ENCODE data around the gene B4GALT2. TPM values are rescaled to one million over a fixed set of nuclear protein-coding genes. Genes with fewer than 3 reads are reported as not detected.

Gene B4GALT2
- total and polyA plus RNA-seq, 10 of the 15 experiments (the other 5 are each of a cell fraction or from before 2014, with no cell fraction given): 0.98 to 61.0 (median 23.4) TPM

DNA sequence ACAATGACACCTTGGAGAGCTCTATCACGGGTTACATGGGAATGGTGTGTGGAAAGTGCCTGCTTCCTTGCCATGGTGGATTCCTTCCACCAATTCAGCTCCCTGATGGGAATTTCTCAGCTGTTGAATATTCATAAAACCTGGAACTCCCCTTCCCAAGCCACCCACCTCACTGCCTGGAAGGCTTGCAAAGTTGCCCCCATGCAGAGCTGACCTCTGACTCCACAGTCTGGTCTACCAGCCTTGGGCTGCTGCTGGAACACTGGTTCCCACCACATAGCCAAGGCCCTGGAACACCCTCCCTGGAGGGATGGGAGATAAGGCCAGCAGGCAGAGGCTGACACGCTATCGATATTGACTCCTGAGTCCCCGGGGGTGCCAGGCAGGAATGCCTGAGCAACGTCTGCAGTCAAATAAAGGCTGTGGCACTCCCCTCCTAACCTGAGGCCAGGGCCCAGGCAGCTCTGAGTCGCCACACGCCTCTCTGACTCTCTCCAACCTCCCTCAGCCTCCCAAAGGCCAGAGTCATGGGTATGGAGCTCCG is 21.2 kb downstream of the B4GALT2 start:
- ChIA-PET RAD21 (ENCODE audit: unreplicated experiment) (no interaction called here), CTCF (interaction anchor here (1.5 to 9.6 kb wide), 2 partner anchors 34 to 48 kb away, joined by 5 to 167 read pairs; partner anchors contain the start of gene SLC6A9), POLR2A (interaction anchor here (0.6 kb wide), 1 partner anchor 360 kb away, joined by 6 read pairs; no protein-coding TSS in a partner anchor), SMC1A (ENCODE audit: uncharacterized antibody, unreplicated experiment) (no interaction called here)
- H3K79me2 ChIP-seq (ENCODE audit: control insufficient read depth, insufficient read depth, low read length): no peaks in the 10 kb centered on the region
- no peak overlapping the region for H3K27ac ChIP-seq (ENCODE audit: control insufficient read depth, insufficient read depth)
- H3K9me3 ChIP-seq (replicated peaks; ENCODE audit: control insufficient read depth, insufficient read depth, low read length): no peaks in the 10 kb centered on the region
- H3K4me1 ChIP-seq (ENCODE audit: control insufficient read depth, insufficient read depth, low read length): no peaks in the 10 kb centered on the region
- no peaks in the 10 kb centered on the region for H3K36me3 ChIP-seq (ENCODE audit: control insufficient read depth in 2 of 2, insufficient read depth in 2 of 2, low read length in 1 of 2)
- intact Hi-C loops (cut with micrococcal nuclease; ENCODE audit: unreplicated experiment): no loop called here
- H3K27me3 ChIP-seq (replicated peaks in 1 of 2; ENCODE audit: control insufficient read depth in 2 of 2, insufficient read depth in 2 of 2, low read length in 1 of 2): no peaks in the 10 kb centered on the region
- no peak for ATAC-seq
- FAIRE-seq: no peak
- DNase-seq (ENCODE audit: low read depth, low spot score): no peak
- TF ChIP-seq SUPT20H (IDR thresholded peaks at IDR 0.05; ENCODE audit: borderline replicate concordance, control insufficient read depth, low read depth, low read length) (no peak), SREBF2 (IDR thresholded peaks at IDR 0.05; ENCODE audit: low read length) (no peak), SMAD5 (IDR thresholded peaks at IDR 0.05; ENCODE audit: low read depth) (no peak), KDM1A (IDR thresholded peaks at IDR 0.05; ENCODE audit: borderline replicate concordance) (no peak), CHD4 (IDR thresholded peaks at IDR 0.05) (no peak), NFIC (IDR thresholded peaks at IDR 0.05; ENCODE audit: low read depth, low read length) (no peak), SPI1 (IDR thresholded peaks at IDR 0.05; ENCODE audit: borderline replicate concordance, insufficient read depth, low read depth, low read length) (no peak), TCF7 (IDR thresholded peaks at IDR 0.05; ENCODE audit: borderline replicate concordance) (no peak), GATAD2B (conservative IDR thresholded peaks at IDR 0.05; ENCODE audit: low read depth) (no peak), LARP7 (IDR thresholded peaks at IDR 0.05) (no peak), NFXL1 (IDR thresholded peaks at IDR 0.05; ENCODE audit: borderline replicate concordance) (no peak)
- TF ChIP-seq, protein P1, sequence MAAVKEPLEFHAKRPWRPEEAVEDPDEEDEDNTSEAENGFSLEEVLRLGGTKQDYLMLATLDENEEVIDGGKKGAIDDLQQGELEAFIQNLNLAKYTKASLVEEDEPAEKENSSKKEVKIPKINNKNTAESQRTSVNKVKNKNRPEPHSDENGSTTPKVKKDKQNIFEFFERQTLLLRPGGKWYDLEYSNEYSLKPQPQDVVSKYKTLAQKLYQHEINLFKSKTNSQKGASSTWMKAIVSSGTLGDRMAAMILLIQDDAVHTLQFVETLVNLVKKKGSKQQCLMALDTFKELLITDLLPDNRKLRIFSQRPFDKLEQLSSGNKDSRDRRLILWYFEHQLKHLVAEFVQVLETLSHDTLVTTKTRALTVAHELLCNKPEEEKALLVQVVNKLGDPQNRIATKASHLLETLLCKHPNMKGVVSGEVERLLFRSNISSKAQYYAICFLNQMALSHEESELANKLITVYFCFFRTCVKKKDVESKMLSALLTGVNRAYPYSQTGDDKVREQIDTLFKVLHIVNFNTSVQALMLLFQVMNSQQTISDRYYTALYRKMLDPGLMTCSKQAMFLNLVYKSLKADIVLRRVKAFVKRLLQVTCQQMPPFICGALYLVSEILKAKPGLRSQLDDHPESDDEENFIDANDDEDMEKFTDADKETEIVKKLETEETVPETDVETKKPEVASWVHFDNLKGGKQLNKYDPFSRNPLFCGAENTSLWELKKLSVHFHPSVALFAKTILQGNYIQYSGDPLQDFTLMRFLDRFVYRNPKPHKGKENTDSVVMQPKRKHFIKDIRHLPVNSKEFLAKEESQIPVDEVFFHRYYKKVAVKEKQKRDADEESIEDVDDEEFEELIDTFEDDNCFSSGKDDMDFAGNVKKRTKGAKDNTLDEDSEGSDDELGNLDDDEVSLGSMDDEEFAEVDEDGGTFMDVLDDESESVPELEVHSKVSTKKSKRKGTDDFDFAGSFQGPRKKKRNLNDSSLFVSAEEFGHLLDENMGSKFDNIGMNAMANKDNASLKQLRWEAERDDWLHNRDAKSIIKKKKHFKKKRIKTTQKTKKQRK (IDR thresholded peaks at IDR 0.05; ENCODE audit: low read depth, low read length): no peak
- no peak overlapping the region for H3K4me2 ChIP-seq (ENCODE audit: control insufficient read depth, insufficient read depth)
- no peak overlapping the region for H3K9ac ChIP-seq (ENCODE audit: control insufficient read depth, insufficient read depth, low read length)
- H4K20me1 ChIP-seq (ENCODE audit: control insufficient read depth, insufficient read depth): no peaks in the 10 kb centered on the region
- in situ Hi-C loops (cut with MboI): no loop called here
- no TSS peak for BruUV-seq (replicated peaks)
- no peak overlapping the region for H3K4me3 ChIP-seq
- WGBS (ENCODE audit: insufficient coverage, insufficient replicate concordance, low lambda C conversion rate, missing lambda C conversion rate): 65% methylated on average over 8 of the region's 8 CpGs
- H2AFZ ChIP-seq (ENCODE audit: control insufficient read depth, low read depth, low read length): no peak overlapping the region

All from GM12878 (cell line).